Keratinocyte (primary cell): ENCODE results near the gene NOX3. TPM values are rescaled to one million over a fixed set of nuclear protein-coding genes. Genes with fewer than 3 reads are reported as not detected.

Source experiments
- DNase-seq: peaks from one replicate; pipeline ENCODE4 v3.0.0-alpha.2; 2011; ENCODE audit warnings: low read depth, missing footprints, low spot score
- FAIRE-seq: peaks from 2 replicates; lab custom pipeline; 2011; peaks lifted over from hg19 to GRCh38; lab: Jason Lieb, UNC
- H2AFZ ChIP-seq: 2 replicates; pipeline ENCODE4 v1.6.0; 2012; ENCODE audit warnings: low read length, control low read depth, inconsistent platforms; ENCODE audit not compliant: control insufficient read depth
- H3K27ac ChIP-seq: 2 replicates; pipeline ENCODE4 v1.5.1; 2011; ENCODE audit warnings: low read length; ENCODE audit not compliant: control insufficient read depth, insufficient read depth
- H3K27me3 ChIP-seq: 3 replicates; pipeline ENCODE4 v1.6.0; 2011; ENCODE audit warnings: low read length; ENCODE audit not compliant: control insufficient read depth, insufficient read depth; ENCODE audit errors: extremely low read depth
- H3K36me3 ChIP-seq, 2 experiments: 2 replicates in 1 of 2; 3 replicates in 1 of 2; pipeline ENCODE4 v1.5.1; 2011; ENCODE audit warnings: low read length in 2 of 2, mild to moderate bottlenecking in 1 of 2; ENCODE audit not compliant: control insufficient read depth in 2 of 2, insufficient read depth in 2 of 2; ENCODE audit errors: extremely low read depth in 1 of 2
- H3K4me1 ChIP-seq: 3 replicates; pipeline ENCODE4 v1.5.1; 2011; ENCODE audit warnings: low read length; ENCODE audit not compliant: control insufficient read depth, insufficient read depth; ENCODE audit errors: extremely low read depth
- H3K4me2 ChIP-seq: 3 replicates; pipeline ENCODE4 v1.6.0; 2011; ENCODE audit warnings: low read depth, low read length; ENCODE audit not compliant: control insufficient read depth, insufficient read depth; ENCODE audit errors: extremely low read depth
- H3K4me3 ChIP-seq, 3 experiments: fragments of 200-600 bp in 1 of 3; sonication (generic) in 1 of 3; 2 replicates in 2 of 3; 3 replicates in 1 of 3; pipeline ENCODE4 v1.5.1; 2011 to 2016; ENCODE audit warnings: low read length in 3 of 3, mild to moderate bottlenecking in 3 of 3, control low read depth in 2 of 3, inconsistent platforms in 1 of 3, low read depth in 1 of 3, mixed read lengths in 1 of 3, mixed run types in 1 of 3, moderate library complexity in 1 of 3; ENCODE audit not compliant: control insufficient read depth in 2 of 3, insufficient read depth in 2 of 3; ENCODE audit errors: extremely low read depth in 1 of 3
- H3K79me2 ChIP-seq: 2 replicates; pipeline ENCODE4 v1.6.0; 2012; ENCODE audit warnings: low read length; ENCODE audit not compliant: control insufficient read depth, insufficient read depth
- H3K9ac ChIP-seq: 3 replicates; pipeline ENCODE4 v1.6.0; 2011; ENCODE audit warnings: low read length; ENCODE audit not compliant: control insufficient read depth, insufficient read depth; ENCODE audit errors: extremely low read depth
- H3K9me1 ChIP-seq: 3 replicates; pipeline ENCODE4 v1.6.0; 2011; ENCODE audit warnings: low read length; ENCODE audit not compliant: control insufficient read depth, insufficient read depth; ENCODE audit errors: extremely low read depth
- H3K9me3 ChIP-seq: 2 replicates; pipeline ENCODE4 v1.5.1; 2012; ENCODE audit warnings: low read depth, low read length; ENCODE audit not compliant: control insufficient read depth
- H4K20me1 ChIP-seq: 3 replicates; pipeline ENCODE4 v1.6.0; 2011; ENCODE audit warnings: low read length; ENCODE audit not compliant: control insufficient read depth, insufficient read depth; ENCODE audit errors: extremely low read depth
- CTCF ChIP-seq, 3 experiments: IDR thresholded peaks in 1 of 3; conservative IDR thresholded peaks in 1 of 3; optimal IDR thresholded peaks in 1 of 3; 2 replicates in 2 of 3; 3 replicates in 1 of 3; pipeline versions ENCODE3 to v1.5.1; 2011; ENCODE audit warnings: low read length in 3 of 3, mild to moderate bottlenecking in 3 of 3, moderate library complexity in 2 of 3, control low read depth in 1 of 3, inconsistent platforms in 1 of 3; ENCODE audit not compliant: insufficient read depth in 2 of 3; ENCODE audit errors: extremely low read depth in 1 of 3
- EZH2 ChIP-seq: IDR thresholded peaks from one replicate; pipeline ENCODE4 v1.6.1; 2012; ENCODE audit warnings: inconsistent platforms, mild to moderate bottlenecking, low read length, moderate library complexity
- dilution Hi-C: fragments of 300-500 bp; cut with MboI; formaldehyde crosslinking; loops from one replicate; pipeline ENCODE4 v1.7.0; 2020; ENCODE audit warnings: low sequenced_read_pairs; ENCODE audit not compliant: extremely low pct_ligation_motif_present
- polyA plus RNA-seq, 5 experiments: library from polyadenylated mRNA; depleted of rRNA in 3 of 5; stranded (reverse) in 3 of 5; stranded (forward) in 1 of 5; unstranded in 1 of 5; fragments of >200 nt; gene quantifications; 1 replicate in 1 of 5; 2 replicates in 3 of 5; 3 replicates in 1 of 5; pipeline versions ENCODE4 v1.2.1 to v1.2.3, GENCODE V29; 2011 to 2012; ENCODE audit warnings: missing spikeins in 2 of 5, low read depth in 1 of 5, low replicate concordance in 1 of 5

The NOX3 gene
- polyA plus RNA-seq, 1 donor (not counting 4 experiments of a cell fraction or from before 2014, with no cell fraction given) = not detected

- no peak for DNase-seq
- Histone ChIP-seq H3K36me3 (no peaks in the 10 kb centered on the region), H2AFZ (no peak overlapping the region), H3K4me1 (no peaks in the 10 kb centered on the region), H3K9me3 (no peaks in the 10 kb centered on the region), H3K9ac (no peak overlapping the region), H3K9me1 (no peaks in the 10 kb centered on the region), H3K27me3 (peaks cover 4% of the 10 kb centered on the region), H3K27ac (no peak overlapping the region), H3K4me2 (no peak overlapping the region), H4K20me1 (no peaks in the 10 kb centered on the region), H3K4me3 (no peak overlapping the region), H3K79me2 (no peaks in the 10 kb centered on the region)
- TF ChIP-seq CTCF (optimal IDR thresholded peaks at IDR 0.05 in 1 of 3, IDR thresholded peaks at IDR 0.05 in 1 of 3, conservative IDR thresholded peaks at IDR 0.05 in 1 of 3; ENCODE audit: extremely low read depth in 1 of 3, insufficient read depth in 2 of 3, low read length in 3 of 3) = no peak
- dilution Hi-C loops = no loop called here
- FAIRE-seq = no peak
Observed at GRCh38 chr6:155444120-155444917, 11.3 kb downstream of the NOX3 start.

- no peaks in the 10 kb centered on the region for H3K9me1 ChIP-seq
- no peaks in the 10 kb centered on the region for H3K36me3 ChIP-seq
- TF ChIP-seq CTCF (optimal IDR thresholded peaks at IDR 0.05 in 1 of 3, IDR thresholded peaks at IDR 0.05 in 1 of 3, conservative IDR thresholded peaks at IDR 0.05 in 1 of 3; ENCODE audit: extremely low read depth in 1 of 3, insufficient read depth in 2 of 3, low read length in 3 of 3) (no peak), EZH2 (no peak)
- H3K4me2 ChIP-seq = no peak overlapping the region
- FAIRE-seq (no peak), DNase-seq (no peak)
- dilution Hi-C loops = no loop called here
- H3K9ac ChIP-seq = no peak overlapping the region
- no peaks in the 10 kb centered on the region for H3K79me2 ChIP-seq
- H3K4me1 ChIP-seq = no peaks in the 10 kb centered on the region
- H3K27me3 ChIP-seq = no peaks in the 10 kb centered on the region
- H3K27ac ChIP-seq = no peak overlapping the region
- H2AFZ ChIP-seq = no peak overlapping the region
- no peaks in the 10 kb centered on the region for H3K9me3 ChIP-seq
- no peak overlapping the region for H3K4me3 ChIP-seq
- H4K20me1 ChIP-seq = no peaks in the 10 kb centered on the region
Observed at GRCh38 chr6:155443168-155443567, 12.5 kb downstream of the NOX3 start.
